ENCODE data around the gene ADAMTS7. TPM values are rescaled to one million over a fixed set of nuclear protein-coding genes. Genes with fewer than 3 reads are reported as not detected.
"Not testable (repeated sequence)": the region's sequence is repeated elsewhere in the genome, so short reads cannot be mapped to it uniquely, and the experiment has no call there.

Gene ADAMTS7
- polyA plus RNA-seq, 2 of the 4 experiments (the other 2 are of a cell fraction), result 1.5 to 2.9 TPM

DNA sequence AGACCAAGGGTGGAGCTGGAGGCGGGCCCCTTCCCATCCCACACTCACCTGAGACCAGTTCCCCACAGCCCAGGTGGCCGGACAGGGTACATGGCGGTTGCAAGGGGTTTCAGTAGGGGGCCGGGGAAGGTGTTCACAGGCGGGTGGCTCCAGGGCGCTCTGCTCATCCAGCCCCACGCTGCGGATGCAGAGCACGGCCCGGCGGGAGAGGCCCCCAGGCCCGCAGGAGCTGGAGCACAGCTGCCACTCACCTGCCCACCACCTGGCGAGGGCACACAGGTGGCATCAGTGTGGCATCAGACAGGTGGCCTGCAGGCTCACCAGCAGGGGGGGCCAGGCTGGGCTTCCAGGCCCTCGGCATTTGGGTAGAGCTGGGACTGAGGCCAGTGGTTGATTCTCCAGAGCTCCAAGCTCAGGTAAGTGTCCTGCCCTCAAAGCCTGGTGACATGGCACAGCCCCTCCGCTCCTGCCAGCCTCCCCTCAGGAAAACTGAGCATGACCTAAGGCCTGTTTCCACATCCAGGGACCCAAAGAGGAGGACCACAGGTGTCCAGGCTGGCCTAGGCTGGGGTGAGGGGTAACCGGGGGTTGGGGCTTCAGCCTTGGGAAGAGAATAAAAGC is 43.8 kb downstream of the ADAMTS7 start:
- no peak overlapping the region for H3K4me3 ChIP-seq
- no peaks in the 10 kb centered on the region for H3K4me1 ChIP-seq
- 80% methylated on average over 9 of the region's 16 CpGs for WGBS (ENCODE audit: missing lambda C conversion rate)
- CTCF ChIA-PET, result interaction anchor here (2.4 kb wide), 1 partner anchor 16 kb away, joined by 10 read pairs; no protein-coding TSS in a partner anchor
- no peaks in the 10 kb centered on the region for H3K9me3 ChIP-seq
- TF ChIP-seq ZC3H11A (IDR thresholded peaks at IDR 0.05), result no peak
- no peak for TF ChIP-seq ZFP36 (IDR thresholded peaks at IDR 0.05; ENCODE audit: borderline replicate concordance, partially characterized antibody)
- TF ChIP-seq HEYL (CRISPR knock-in tag; IDR thresholded peaks at IDR 0.05), result no peak
- TF ChIP-seq RAD21 (conservative IDR thresholded peaks at IDR 0.05 in 1 of 2, IDR thresholded peaks at IDR 0.05 in 1 of 2), result no peak
- TF ChIP-seq SMC3 (IDR thresholded peaks at IDR 0.05), result no peak
- TF ChIP-seq, protein P1, sequence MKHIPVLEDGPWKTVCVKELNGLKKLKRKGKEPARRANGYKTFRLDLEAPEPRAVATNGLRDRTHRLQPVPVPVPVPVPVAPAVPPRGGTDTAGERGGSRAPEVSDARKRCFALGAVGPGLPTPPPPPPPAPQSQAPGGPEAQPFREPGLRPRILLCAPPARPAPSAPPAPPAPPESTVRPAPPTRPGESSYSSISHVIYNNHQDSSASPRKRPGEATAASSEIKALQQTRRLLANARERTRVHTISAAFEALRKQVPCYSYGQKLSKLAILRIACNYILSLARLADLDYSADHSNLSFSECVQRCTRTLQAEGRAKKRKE (CRISPR knock-in tag; IDR thresholded peaks at IDR 0.05; ENCODE audit: low read depth), result no peak
- TF ChIP-seq HOXA7 (CRISPR knock-in tag; IDR thresholded peaks at IDR 0.05), result no peak
- TF ChIP-seq KDM5A (IDR thresholded peaks at IDR 0.05), result no peak
- no peak for TF ChIP-seq RARB (CRISPR knock-in tag; IDR thresholded peaks at IDR 0.05)
- TF ChIP-seq TFCP2L1 (CRISPR knock-in tag; IDR thresholded peaks at IDR 0.05), result no peak
- no peak for TF ChIP-seq ZSCAN20 (CRISPR knock-in tag; IDR thresholded peaks at IDR 0.05)
- TF ChIP-seq ESRRA (IDR thresholded peaks at IDR 0.05; ENCODE audit: borderline replicate concordance, low read length), result no peak
- TF ChIP-seq, protein P2, sequence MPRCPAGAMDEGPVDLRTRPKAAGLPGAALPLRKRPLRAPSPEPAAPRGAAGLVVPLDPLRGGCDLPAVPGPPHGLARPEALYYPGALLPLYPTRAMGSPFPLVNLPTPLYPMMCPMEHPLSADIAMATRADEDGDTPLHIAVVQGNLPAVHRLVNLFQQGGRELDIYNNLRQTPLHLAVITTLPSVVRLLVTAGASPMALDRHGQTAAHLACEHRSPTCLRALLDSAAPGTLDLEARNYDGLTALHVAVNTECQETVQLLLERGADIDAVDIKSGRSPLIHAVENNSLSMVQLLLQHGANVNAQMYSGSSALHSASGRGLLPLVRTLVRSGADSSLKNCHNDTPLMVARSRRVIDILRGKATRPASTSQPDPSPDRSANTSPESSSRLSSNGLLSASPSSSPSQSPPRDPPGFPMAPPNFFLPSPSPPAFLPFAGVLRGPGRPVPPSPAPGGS (IDR thresholded peaks at IDR 0.05), result no peak
- TF ChIP-seq FOSL2 (IDR thresholded peaks at IDR 0.05), result no peak
- TF ChIP-seq FOSL2 (CRISPR knock-in tag; IDR thresholded peaks at IDR 0.05), result no peak
- no peak for TF ChIP-seq MYC (IDR thresholded peaks at IDR 0.05; ENCODE audit: borderline replicate concordance, low read length)
- no peak for TF ChIP-seq HOXB13 (CRISPR knock-in tag; IDR thresholded peaks at IDR 0.05; ENCODE audit: low read depth)
- no peak for TF ChIP-seq RCOR1 (IDR thresholded peaks at IDR 0.05; ENCODE audit: low read depth, low read length)
- FAIRE-seq, result no peak
- peak in 1 of 2 experiments; percentile 11; a peak in 1 of 6 replicates for ATAC-seq
- no peak overlapping the region for H3K27ac ChIP-seq
- POLR2A ChIA-PET, result no interaction called here
- no peak overlapping the region for H3K4me2 ChIP-seq
- no peak for DNase-seq (ENCODE audit: low read depth in 1 of 2, low spot score in 1 of 2)

DNA sequence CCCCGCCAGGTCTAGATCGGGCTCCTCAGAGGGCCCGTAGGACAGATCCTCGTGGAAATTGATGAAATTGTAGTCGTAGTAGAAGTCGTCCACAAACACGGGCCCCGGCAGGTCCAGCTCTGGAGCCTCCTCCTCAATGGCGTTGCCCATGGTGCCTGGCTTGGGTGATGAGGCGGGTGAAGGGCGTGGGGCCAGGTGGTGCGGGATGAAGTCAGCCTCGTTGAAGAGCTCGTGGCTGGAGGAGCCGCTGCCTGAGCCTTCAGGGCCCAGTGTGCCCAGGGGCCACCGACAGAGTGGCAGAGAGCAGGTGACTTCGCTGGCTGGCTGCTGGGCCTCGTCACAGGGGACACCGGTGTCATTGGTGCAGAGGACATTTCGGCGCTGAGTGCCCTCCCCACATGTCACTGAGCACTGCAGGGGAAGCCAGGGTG is 44.6 kb downstream of the ADAMTS7 start:
- 77% methylated on average over 20 of the region's 21 CpGs for WGBS (ENCODE audit: missing lambda C conversion rate)
- FAIRE-seq; H3K4me1 ChIP-seq; ATAC-seq; H3K4me2 ChIP-seq; H3K4me3 ChIP-seq; H3K27ac ChIP-seq; H3K9me3 ChIP-seq; DNase-seq (ENCODE audit: low read depth in 1 of 2, low spot score in 1 of 2); POLR2A ChIA-PET: not testable (repeated sequence)
- CTCF ChIA-PET, result interaction anchor here (1.6 to 4.0 kb wide), 3 partner anchors 15 to 30 kb away, joined by 3 to 15 read pairs (median 10); no protein-coding TSS in a partner anchor

DNA sequence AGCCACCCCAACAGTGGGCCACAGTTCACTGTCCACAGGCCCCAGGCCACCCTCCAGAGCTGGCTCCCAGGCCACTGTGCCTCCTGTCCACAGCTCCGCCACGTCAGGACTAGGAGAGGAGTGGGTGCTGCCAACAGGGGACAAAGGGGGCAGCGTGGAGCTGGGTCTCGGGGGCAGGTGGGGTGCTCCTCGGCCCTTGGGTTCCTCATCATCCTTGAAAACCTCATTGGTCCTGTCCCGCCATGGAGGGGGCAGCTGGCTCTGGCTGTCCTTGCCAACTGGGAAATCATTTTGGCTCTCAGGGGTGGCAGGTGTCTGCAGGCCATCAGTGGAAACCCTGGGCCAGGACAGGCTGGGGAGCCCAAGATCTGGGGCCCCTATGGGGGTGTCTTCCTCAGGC is 45.2 kb downstream of the ADAMTS7 start:
- ATAC-seq (no peak; a peak in 1 of 6 replicates), FAIRE-seq (no peak), DNase-seq (ENCODE audit: low read depth in 1 of 2, low spot score in 1 of 2) (no peak)
- Histone ChIP-seq H3K4me2 (no peak overlapping the region), H3K4me3 (no peak overlapping the region), H3K4me1 (no peaks in the 10 kb centered on the region), H3K9me3 (no peaks in the 10 kb centered on the region), H3K27ac (no peak overlapping the region)
- ChIA-PET POLR2A (no interaction called here), CTCF (interaction anchor here (1.6 to 4.0 kb wide), 2 partner anchors 15 to 30 kb away, joined by 3 to 15 read pairs; no protein-coding TSS in a partner anchor)
- WGBS (ENCODE audit: missing lambda C conversion rate), result 90% methylated on average over 6 of the region's 6 CpGs
- no peak for TF ChIP-seq KDM5A (IDR thresholded peaks at IDR 0.05)
- TF ChIP-seq CBX2 (IDR thresholded peaks at IDR 0.05; ENCODE audit: borderline replicate concordance, low read depth), result no peak
- TF ChIP-seq HDAC2 (IDR thresholded peaks at IDR 0.05), result no peak
- TF ChIP-seq, protein P3, sequence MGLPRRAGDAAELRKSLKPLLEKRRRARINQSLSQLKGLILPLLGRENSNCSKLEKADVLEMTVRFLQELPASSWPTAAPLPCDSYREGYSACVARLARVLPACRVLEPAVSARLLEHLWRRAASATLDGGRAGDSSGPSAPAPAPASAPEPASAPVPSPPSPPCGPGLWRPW (IDR thresholded peaks at IDR 0.05), result no peak
- TF ChIP-seq POLR2A (IDR thresholded peaks at IDR 0.05; ENCODE audit: low read length), result no peak
- no peak for TF ChIP-seq ZFP36 (IDR thresholded peaks at IDR 0.05; ENCODE audit: borderline replicate concordance, partially characterized antibody)
- TF ChIP-seq MAFK (IDR thresholded peaks at IDR 0.05; ENCODE audit: partially characterized antibody), result no peak
- no peak for TF ChIP-seq BHLHE40 (IDR thresholded peaks at IDR 0.05; ENCODE audit: low read depth, low read length)
- TF ChIP-seq, protein P4, sequence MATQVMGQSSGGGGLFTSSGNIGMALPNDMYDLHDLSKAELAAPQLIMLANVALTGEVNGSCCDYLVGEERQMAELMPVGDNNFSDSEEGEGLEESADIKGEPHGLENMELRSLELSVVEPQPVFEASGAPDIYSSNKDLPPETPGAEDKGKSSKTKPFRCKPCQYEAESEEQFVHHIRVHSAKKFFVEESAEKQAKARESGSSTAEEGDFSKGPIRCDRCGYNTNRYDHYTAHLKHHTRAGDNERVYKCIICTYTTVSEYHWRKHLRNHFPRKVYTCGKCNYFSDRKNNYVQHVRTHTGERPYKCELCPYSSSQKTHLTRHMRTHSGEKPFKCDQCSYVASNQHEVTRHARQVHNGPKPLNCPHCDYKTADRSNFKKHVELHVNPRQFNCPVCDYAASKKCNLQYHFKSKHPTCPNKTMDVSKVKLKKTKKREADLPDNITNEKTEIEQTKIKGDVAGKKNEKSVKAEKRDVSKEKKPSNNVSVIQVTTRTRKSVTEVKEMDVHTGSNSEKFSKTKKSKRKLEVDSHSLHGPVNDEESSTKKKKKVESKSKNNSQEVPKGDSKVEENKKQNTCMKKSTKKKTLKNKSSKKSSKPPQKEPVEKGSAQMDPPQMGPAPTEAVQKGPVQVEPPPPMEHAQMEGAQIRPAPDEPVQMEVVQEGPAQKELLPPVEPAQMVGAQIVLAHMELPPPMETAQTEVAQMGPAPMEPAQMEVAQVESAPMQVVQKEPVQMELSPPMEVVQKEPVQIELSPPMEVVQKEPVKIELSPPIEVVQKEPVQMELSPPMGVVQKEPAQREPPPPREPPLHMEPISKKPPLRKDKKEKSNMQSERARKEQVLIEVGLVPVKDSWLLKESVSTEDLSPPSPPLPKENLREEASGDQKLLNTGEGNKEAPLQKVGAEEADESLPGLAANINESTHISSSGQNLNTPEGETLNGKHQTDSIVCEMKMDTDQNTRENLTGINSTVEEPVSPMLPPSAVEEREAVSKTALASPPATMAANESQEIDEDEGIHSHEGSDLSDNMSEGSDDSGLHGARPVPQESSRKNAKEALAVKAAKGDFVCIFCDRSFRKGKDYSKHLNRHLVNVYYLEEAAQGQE (IDR thresholded peaks at IDR 0.05), result no peak
- TF ChIP-seq, protein P5, sequence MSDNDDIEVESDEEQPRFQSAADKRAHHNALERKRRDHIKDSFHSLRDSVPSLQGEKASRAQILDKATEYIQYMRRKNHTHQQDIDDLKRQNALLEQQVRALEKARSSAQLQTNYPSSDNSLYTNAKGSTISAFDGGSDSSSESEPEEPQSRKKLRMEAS (IDR thresholded peaks at IDR 0.05), result no peak
- no peak for TF ChIP-seq HOXB5 (CRISPR knock-in tag; IDR thresholded peaks at IDR 0.05)
- no peak for TF ChIP-seq HEYL (CRISPR knock-in tag; IDR thresholded peaks at IDR 0.05)
- no peak for TF ChIP-seq CHD2 (IDR thresholded peaks at IDR 0.05; ENCODE audit: low read length, partially characterized antibody)
- TF ChIP-seq, protein P6, sequence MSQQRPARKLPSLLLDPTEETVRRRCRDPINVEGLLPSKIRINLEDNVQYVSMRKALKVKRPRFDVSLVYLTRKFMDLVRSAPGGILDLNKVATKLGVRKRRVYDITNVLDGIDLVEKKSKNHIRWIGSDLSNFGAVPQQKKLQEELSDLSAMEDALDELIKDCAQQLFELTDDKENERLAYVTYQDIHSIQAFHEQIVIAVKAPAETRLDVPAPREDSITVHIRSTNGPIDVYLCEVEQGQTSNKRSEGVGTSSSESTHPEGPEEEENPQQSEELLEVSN (IDR thresholded peaks at IDR 0.05; ENCODE audit: borderline replicate concordance, low read depth), result no peak

All from A549 (cell line).